Bronchial epithelial cell (primary cell): ENCODE data around the gene MRPL53. TPM values are rescaled to one million over a fixed set of nuclear protein-coding genes. Genes with fewer than 3 reads are reported as not detected.
"Not testable (repeated sequence)": the region's sequence is repeated elsewhere in the genome, so short reads cannot be mapped to it uniquely, and the experiment has no call there.

Experiments used
- DNase-seq: peaks from one replicate; pipeline ENCODE4 v3.0.0-alpha.2; 2010; ENCODE audit warnings: low read depth
- FAIRE-seq: peaks from 2 replicates; lab custom pipeline; 2011; peaks lifted over from hg19 to GRCh38; lab: Jason Lieb, UNC
- H3K27me3 ChIP-seq: 2 replicates; pipeline ENCODE4 v1.5.1; 2011; ENCODE audit warnings: low read length; ENCODE audit not compliant: control insufficient read depth, insufficient read depth
- H3K36me3 ChIP-seq: 2 replicates; pipeline ENCODE4 v1.5.1; 2011; ENCODE audit warnings: low read length; ENCODE audit not compliant: control insufficient read depth, insufficient read depth
- H3K4me3 ChIP-seq: 2 replicates; pipeline ENCODE4 v1.5.1; 2011; ENCODE audit warnings: mild to moderate bottlenecking, low read depth, low read length, control low read depth
- CTCF ChIP-seq: IDR thresholded peaks from 2 replicates; pipeline ENCODE4 v1.5.1; 2011; ENCODE audit warnings: mild to moderate bottlenecking, moderate library complexity, low read length, control low read depth, inconsistent platforms; ENCODE audit not compliant: insufficient read depth, severe bottlenecking
- total RNA-seq: library from RNA; depleted of rRNA; stranded (reverse); fragments of >200 nt; gene quantifications from 2 replicates; pipeline ENCODE4 v1.2.1, GENCODE V29; 2014

MRPL53 gene
- total RNA-seq, 1 donor from 2014 or later, result 57.9 TPM

- peaks cover 10% of the 10 kb centered on the region for H3K36me3 ChIP-seq
- no peak for FAIRE-seq
- TF ChIP-seq CTCF, result peak; percentile 22
- DNase-seq, result no peak
- no peaks in the 10 kb centered on the region for H3K27me3 ChIP-seq
- no peak overlapping the region for H3K4me3 ChIP-seq
These were observed 11.1 kb downstream of the MRPL53 start for GRCh38 chr2:74461187-74462053.

DNA sequence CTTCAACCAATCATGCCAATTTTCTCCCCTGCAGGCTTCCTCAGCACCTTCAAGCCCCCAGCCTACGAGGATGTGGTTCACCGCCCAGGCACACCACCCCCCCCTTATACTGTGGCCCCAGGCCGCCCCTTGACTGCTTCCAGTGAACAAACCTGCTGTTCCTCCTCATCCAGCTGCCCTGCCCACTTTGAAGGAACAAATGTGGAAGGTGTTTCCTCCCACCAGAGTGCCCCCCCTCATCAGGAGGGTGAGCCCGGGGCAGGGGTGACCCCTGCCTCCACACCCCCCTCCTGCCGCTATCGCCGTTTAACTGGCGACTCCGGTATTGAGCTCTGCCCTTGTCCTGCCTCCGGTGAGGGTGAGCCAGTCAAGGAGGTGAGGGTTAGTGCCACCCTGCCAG lies 12.3 kb downstream of the MRPL53 start:
- not testable (repeated sequence) for FAIRE-seq, H3K36me3 ChIP-seq, H3K4me3 ChIP-seq, H3K27me3 ChIP-seq, DNase-seq

DNA sequence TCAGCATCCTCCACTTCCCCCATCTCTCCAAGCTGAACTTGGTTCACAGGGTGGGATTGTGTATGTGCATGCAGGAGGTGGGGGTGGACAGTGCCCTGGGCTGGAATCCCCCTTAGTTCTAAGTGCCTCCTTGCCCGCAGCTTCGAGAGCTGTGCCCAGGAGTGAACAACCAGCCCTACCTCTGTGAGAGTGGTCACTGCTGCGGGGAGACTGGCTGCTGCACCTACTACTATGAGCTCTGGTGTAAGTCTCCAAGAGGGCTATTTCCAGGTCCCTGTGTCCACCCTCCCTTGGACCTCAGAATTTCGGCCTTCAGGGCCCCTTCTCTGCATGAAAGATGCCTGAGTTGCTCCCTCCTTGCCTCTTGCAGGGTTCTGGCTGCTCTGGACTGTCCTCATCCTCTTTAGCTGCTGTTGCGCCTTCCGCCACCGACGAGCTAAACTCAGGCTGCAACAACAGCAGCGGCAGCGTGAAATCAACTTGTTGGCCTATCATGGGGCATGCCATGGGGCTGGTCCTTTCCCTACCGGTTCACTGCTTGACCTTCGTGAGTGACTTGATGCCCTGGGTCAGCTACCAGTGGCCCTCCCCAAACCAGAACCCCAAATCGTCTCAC lies 12.9 kb downstream of the MRPL53 start:
- not testable (repeated sequence) for FAIRE-seq, DNase-seq, H3K36me3 ChIP-seq, H3K27me3 ChIP-seq
- H3K4me3 ChIP-seq, result peak overlapping the region; percentile 83

DNA sequence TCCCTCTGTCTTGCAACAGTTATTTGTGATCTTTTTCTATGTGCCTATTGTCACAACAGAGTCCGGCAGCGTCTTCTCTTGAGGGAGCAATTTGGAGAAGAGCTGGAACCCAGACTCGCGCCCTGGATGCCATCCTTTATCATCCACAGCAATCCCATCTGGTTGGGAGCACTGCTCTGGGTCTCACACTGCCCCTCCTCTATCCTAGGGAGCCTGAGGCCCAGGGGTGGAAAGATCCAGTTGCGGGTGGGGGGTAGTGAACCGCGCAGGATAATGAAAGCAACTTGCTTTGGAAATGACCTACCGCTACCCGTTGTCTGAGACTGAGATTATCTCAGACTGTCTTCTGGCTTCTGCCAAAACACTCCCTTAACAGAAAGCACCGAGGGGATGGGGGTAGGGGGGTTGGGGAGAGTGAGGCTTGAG lies 13.5 kb downstream of the MRPL53 start:
- no peaks in the 10 kb centered on the region for H3K27me3 ChIP-seq
- DNase-seq, result no peak
- FAIRE-seq, result no peak
- peaks cover 10% of the 10 kb centered on the region for H3K36me3 ChIP-seq
- no peak for TF ChIP-seq CTCF
- H3K4me3 ChIP-seq, result peak overlapping the region; percentile 83

- no peak for TF ChIP-seq CTCF
- FAIRE-seq (peak; percentile 75), DNase-seq (peak; percentile 100)
- H3K27me3 ChIP-seq, result no peaks in the 10 kb centered on the region
- peak within 1 kb of the TSS; percentile 83 for H3K4me3 ChIP-seq
- H3K36me3 ChIP-seq, result peaks cover 10% of the 10 kb centered on the region
These were observed 14.1 kb downstream of the MRPL53 start, which contains the start of gene WBP1 for GRCh38 chr2:74458132-74458937. WBP1 (plus strand) TSS chr2:74458438; CDS start chr2:74458603, 165 bp downstream.

GRCh38 chr2:74457549-74458131 lies 14.8 kb downstream of the MRPL53 start:
- DNase-seq (peak; percentile 32), FAIRE-seq (no peak)
- H3K27me3 ChIP-seq, result no peaks in the 10 kb centered on the region
- peaks cover 7% of the 10 kb centered on the region for H3K36me3 ChIP-seq
- H3K4me3 ChIP-seq, result peak overlapping the region; percentile 65
- TF ChIP-seq CTCF, result no peak
